ENCODE data around the gene ATP1A2.

DNA sequence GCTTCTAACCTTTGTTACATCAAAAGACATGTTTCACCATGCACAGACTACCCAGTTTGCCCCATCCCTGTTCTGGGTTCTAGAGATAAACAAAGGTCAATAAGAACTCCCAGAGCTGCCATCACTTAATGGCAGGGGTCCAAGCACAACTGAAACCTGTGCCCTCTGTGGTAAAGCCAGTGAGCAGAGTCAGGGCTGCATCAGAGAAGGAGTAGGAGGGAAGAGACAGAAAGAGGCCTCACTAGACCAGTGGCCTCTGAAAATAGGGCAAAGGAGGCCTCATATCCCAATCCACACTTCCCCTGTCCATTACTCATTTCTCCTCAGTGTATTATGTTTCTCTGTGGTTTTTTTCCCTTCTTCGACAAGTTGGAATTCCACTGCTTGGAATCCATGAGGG is 10.2 kb downstream of the ATP1A2 start:
- TF ChIP-seq EZH2phosphoT487 (IDR thresholded peaks at IDR 0.05; ENCODE audit: unreplicated experiment), result no peak
- TF ChIP-seq, protein P1, sequence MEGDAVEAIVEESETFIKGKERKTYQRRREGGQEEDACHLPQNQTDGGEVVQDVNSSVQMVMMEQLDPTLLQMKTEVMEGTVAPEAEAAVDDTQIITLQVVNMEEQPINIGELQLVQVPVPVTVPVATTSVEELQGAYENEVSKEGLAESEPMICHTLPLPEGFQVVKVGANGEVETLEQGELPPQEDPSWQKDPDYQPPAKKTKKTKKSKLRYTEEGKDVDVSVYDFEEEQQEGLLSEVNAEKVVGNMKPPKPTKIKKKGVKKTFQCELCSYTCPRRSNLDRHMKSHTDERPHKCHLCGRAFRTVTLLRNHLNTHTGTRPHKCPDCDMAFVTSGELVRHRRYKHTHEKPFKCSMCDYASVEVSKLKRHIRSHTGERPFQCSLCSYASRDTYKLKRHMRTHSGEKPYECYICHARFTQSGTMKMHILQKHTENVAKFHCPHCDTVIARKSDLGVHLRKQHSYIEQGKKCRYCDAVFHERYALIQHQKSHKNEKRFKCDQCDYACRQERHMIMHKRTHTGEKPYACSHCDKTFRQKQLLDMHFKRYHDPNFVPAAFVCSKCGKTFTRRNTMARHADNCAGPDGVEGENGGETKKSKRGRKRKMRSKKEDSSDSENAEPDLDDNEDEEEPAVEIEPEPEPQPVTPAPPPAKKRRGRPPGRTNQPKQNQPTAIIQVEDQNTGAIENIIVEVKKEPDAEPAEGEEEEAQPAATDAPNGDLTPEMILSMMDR (conservative IDR thresholded peaks at IDR 0.05; ENCODE audit: low read depth in 2 of 2), result no peak
- no peak for TF ChIP-seq POLR2AphosphoS5 (IDR thresholded peaks at IDR 0.05; ENCODE audit: low read depth)
- TF ChIP-seq EZH2 (IDR thresholded peaks at IDR 0.05; ENCODE audit: low read depth, unreplicated experiment), result no peak
- TF ChIP-seq, protein P2, sequence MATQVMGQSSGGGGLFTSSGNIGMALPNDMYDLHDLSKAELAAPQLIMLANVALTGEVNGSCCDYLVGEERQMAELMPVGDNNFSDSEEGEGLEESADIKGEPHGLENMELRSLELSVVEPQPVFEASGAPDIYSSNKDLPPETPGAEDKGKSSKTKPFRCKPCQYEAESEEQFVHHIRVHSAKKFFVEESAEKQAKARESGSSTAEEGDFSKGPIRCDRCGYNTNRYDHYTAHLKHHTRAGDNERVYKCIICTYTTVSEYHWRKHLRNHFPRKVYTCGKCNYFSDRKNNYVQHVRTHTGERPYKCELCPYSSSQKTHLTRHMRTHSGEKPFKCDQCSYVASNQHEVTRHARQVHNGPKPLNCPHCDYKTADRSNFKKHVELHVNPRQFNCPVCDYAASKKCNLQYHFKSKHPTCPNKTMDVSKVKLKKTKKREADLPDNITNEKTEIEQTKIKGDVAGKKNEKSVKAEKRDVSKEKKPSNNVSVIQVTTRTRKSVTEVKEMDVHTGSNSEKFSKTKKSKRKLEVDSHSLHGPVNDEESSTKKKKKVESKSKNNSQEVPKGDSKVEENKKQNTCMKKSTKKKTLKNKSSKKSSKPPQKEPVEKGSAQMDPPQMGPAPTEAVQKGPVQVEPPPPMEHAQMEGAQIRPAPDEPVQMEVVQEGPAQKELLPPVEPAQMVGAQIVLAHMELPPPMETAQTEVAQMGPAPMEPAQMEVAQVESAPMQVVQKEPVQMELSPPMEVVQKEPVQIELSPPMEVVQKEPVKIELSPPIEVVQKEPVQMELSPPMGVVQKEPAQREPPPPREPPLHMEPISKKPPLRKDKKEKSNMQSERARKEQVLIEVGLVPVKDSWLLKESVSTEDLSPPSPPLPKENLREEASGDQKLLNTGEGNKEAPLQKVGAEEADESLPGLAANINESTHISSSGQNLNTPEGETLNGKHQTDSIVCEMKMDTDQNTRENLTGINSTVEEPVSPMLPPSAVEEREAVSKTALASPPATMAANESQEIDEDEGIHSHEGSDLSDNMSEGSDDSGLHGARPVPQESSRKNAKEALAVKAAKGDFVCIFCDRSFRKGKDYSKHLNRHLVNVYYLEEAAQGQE (IDR thresholded peaks at IDR 0.05; ENCODE audit: unreplicated experiment), result no peak
- TF ChIP-seq JUNB (IDR thresholded peaks at IDR 0.05; ENCODE audit: unreplicated experiment), result no peak
- no peak for TF ChIP-seq CREB1 (CRISPR knock-in tag; IDR thresholded peaks at IDR 0.05; ENCODE audit: low read depth)
- TF ChIP-seq, protein P3, sequence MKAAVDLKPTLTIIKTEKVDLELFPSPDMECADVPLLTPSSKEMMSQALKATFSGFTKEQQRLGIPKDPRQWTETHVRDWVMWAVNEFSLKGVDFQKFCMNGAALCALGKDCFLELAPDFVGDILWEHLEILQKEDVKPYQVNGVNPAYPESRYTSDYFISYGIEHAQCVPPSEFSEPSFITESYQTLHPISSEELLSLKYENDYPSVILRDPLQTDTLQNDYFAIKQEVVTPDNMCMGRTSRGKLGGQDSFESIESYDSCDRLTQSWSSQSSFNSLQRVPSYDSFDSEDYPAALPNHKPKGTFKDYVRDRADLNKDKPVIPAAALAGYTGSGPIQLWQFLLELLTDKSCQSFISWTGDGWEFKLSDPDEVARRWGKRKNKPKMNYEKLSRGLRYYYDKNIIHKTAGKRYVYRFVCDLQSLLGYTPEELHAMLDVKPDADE (IDR thresholded peaks at IDR 0.05), result no peak
- TF ChIP-seq STAT1 (IDR thresholded peaks at IDR 0.05; ENCODE audit: unreplicated experiment), result no peak
- TF ChIP-seq NANOG (IDR thresholded peaks at IDR 0.05; ENCODE audit: borderline replicate concordance), result no peak
- no peak for TF ChIP-seq ZNF114 (CRISPR knock-in tag; IDR thresholded peaks at IDR 0.05)
